ENCODE results near the gene ING3.
"Not testable (repeated sequence)": the region's sequence is repeated elsewhere in the genome, so short reads cannot be mapped to it uniquely, and the experiment has no call there.

ING3 gene

DNA sequence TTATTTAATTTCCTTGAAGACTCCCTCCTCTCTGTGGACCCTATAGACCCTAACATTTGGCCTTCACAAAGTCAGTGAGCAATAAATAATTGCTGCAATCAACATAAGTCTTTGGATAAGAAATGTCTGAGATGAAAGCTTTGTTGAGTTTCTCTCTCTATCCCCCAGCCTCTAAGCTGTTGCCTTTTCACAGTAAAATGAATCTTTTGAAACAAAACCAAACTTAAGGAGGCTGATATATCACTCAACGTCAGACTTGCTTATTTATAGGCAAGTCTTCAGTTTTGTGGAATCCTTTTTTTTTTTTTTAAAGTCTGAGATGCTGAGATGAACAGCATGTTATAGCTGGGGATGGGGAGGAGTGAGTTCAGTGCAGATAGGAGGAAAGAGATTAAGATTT is 47.9 kb downstream of the ING3 start:
- H3K4me3 ChIP-seq (ENCODE audit: low read length) = no peak overlapping the region
- no peak for TF ChIP-seq ZNF274 (IDR thresholded peaks at IDR 0.05; ENCODE audit: low read depth, low read length)

DNA sequence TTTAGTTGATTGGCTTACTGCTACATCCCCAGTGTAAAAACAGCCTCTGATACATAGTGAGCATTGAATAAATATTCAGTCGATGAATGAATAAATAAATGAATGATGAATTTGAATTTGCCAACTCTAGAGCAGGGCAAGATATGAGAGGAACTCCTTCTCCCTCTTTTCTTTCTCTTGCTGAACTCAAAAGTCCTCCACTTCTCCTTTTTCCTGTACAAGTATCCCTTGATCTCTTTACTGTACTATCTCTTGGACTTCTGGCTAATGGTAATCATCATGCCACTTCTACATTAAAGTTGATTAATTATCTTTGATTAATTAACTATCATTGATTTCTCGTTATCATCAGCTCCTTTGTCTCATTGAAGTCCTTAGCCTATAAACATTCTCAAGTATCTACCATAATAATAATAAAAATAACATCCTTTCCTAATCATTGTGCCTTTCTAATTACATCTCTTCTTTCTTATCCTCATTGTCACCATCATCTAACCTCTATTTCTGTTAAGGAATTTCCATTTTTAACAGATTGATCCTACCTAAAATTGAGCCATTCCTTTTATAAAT is 48.5 kb downstream of the ING3 start:
- no peak overlapping the region for H3K4me3 ChIP-seq (ENCODE audit: low read length)
- no peak for TF ChIP-seq ZNF274 (IDR thresholded peaks at IDR 0.05; ENCODE audit: low read depth, low read length)

DNA sequence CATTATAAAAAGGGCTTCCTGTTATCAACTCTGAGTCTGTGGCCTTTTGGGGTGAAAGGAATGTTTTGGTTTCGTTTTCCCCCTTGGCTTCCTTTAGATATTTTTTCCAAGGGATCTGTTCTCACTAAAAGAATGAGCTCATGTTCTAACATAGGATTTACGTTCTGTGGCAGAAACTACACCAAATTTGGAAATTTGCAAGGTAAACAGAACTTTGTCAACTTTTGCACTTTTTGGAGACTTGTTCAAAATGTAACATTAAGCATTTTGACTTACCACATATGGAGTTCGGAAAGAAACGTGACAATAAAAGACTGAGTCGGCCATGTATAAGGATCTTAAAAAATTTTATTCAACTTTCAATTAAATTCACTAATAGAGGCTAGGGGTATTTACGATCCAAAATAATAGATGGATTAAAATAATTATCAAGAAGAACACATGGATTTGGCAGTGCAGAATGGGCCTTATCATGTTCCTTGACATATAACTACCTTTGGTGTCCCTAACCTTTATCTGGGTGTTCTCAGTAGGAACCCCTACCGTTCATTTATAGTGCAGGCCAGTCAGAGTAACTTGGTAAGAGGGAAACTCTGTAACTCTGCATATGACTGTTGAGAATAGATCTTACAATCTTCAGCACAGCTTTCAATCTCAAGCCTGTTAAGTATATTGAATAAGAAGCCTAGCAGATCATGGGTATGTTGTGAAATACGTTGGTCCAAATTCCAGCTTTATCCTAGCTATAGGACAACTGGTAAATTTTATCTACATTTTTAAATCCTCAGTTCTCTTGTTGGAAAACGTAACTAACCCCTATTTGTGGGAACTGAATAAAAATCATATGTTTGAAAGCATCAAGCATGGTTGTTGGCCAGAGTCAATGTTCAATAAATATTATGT is 49.8 kb downstream of the ING3 start:
- H3K4me3 ChIP-seq (ENCODE audit: low read length) = no peak overlapping the region
- TF ChIP-seq ZNF274 (IDR thresholded peaks at IDR 0.05; ENCODE audit: low read depth, low read length) = no peak

GRCh38 chr7:121001234-121001906 is 50.8 kb downstream of the ING3 start:
- no peak for TF ChIP-seq ZNF274 (IDR thresholded peaks at IDR 0.05; ENCODE audit: low read depth, low read length)
- no peak overlapping the region for H3K4me3 ChIP-seq (ENCODE audit: low read length)

DNA sequence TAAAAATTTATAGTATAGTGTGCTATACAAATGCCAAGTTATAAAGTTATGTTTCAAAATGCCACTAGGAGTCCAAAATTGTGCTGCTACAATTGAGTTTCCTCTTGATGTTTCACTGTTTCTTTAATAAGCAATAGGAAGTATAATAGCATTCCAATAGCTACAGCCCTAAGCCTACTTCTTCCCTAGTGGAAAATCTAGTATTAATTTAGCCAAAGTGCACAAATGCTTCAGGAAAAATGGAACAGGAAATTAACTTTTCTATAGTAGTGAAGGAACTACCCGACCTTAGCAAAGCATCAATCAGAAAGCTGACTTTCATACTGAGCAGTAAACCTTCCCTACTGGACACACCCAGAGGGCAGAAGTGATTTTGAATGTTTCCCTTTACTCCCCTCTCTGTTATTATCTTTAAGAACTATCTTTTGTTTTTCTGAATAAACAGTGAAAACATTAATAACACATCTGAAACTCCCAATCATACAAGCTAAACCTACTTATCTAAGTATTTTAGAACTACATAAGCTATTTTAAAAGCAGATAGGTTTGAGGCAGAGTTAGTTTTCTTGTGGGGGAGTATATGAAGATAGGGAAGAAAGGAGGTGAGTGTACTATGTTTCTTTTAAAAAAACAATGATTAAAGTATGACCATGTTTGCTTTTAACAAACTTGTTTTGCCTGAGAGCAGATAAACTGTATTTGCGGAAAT is 51.6 kb downstream of the ING3 start:
- no peak overlapping the region for H3K4me3 ChIP-seq (ENCODE audit: low read length)
- no peak for TF ChIP-seq ZNF274 (IDR thresholded peaks at IDR 0.05; ENCODE audit: low read depth, low read length)

DNA sequence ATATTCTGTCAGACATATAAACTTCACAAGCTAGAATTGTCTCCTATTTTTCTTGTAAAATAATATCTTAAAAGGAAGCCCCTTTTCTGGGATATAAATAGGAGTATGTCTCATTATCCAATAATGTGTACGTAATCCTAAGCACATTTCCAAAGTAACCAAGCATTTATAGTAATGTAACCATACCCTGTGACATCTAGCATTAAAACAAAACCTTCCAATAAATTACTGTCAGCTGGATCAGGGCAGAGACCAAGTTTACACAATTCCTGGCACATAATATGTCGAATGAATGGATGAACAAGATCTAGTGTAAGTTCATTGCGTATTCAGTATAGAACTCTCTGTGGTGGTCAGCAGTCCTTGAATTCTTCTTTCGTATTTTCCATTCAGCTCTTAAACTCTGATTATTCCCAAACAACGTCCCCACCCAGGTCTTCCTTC is 52.2 kb downstream of the ING3 start:
- no peak for TF ChIP-seq ZNF274 (IDR thresholded peaks at IDR 0.05; ENCODE audit: low read depth, low read length)
- H3K4me3 ChIP-seq (ENCODE audit: low read length) = no peak overlapping the region

- no peak overlapping the region for H3K4me3 ChIP-seq (ENCODE audit: low read length)
- no peak for TF ChIP-seq ZNF274 (IDR thresholded peaks at IDR 0.05; ENCODE audit: low read depth, low read length)
Observed at GRCh38 chr7:121003986-121004685, 53.6 kb downstream of the ING3 start.

- H3K4me3 ChIP-seq (ENCODE audit: low read length) = not testable (repeated sequence)
Observed at GRCh38 chr7:121005058-121005457, 54.5 kb downstream of the ING3 start.

GRCh38 chr7:121005996-121006584 is 55.5 kb downstream of the ING3 start:
- H3K4me3 ChIP-seq (ENCODE audit: low read length) = no peak overlapping the region
- TF ChIP-seq ZNF274 (IDR thresholded peaks at IDR 0.05; ENCODE audit: low read depth, low read length) = no peak

DNA sequence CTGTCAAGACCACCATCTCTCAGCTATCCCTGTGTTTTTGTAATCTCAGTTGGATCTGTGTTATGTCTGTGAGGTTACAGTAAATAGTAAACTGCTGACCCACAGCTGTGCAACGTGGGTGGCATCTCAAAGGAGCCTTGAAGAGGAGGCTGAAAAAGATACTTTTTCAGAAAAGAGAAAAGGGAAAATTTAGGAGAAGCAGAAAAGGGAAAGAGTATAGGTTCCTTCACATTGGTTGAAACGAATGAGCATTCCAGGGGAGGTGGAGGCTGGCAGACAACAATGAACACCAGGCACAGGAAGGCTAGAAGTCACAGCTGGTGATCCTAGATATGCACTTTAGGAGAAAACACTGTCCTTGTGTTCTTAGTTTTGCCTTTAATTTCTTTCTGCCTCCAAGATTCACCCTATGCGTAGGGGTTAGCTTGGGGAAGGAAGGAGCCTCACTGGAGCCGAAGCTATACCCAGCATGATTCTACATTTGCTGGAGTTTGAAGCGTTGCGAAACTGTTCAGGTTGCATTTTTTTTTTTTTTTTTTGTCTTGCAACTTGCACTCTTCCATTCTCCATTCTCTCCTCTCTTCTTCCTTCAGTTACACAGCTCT is 56.2 kb downstream of the ING3 start:
- no peak overlapping the region for H3K4me3 ChIP-seq (ENCODE audit: low read length)
- TF ChIP-seq ZNF274 (IDR thresholded peaks at IDR 0.05; ENCODE audit: low read depth, low read length) = no peak

DNA sequence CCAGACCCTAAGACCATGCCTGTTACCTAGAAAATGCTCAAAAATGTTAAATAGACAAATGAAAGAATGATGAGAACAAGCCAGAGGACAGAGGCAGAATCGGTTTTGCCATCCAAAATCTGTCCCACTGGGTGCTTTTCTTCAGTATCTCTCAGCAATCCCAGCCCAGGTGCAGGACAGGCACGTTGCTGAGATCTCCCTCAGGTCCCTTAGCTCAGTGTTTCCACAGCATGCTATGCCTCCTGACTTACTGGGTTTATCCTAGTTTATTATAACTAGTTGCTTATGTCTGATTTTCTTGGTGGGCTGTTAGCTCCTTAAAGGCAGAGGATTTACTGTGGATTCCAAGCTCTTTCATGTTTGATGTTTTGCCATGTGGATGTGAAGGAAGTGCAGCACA is 58.2 kb downstream of the ING3 start:
- H3K4me3 ChIP-seq (ENCODE audit: low read length) = no peak overlapping the region
- TF ChIP-seq ZNF274 (IDR thresholded peaks at IDR 0.05; ENCODE audit: low read depth, low read length) = no peak

GRCh38 chr7:121011401-121011800 is 60.8 kb downstream of the ING3 start:
- no peak overlapping the region for H3K4me3 ChIP-seq (ENCODE audit: low read length)
- TF ChIP-seq ZNF274 (IDR thresholded peaks at IDR 0.05; ENCODE audit: low read depth, low read length) = no peak
